ENCODE data around the gene MYL11.
A peak's percentile ranks its signal among the peaks of the same experiment; 100 is the strongest.
"Not testable (repeated sequence)": the region's sequence is repeated elsewhere in the genome, so short reads cannot be mapped to it uniquely, and the experiment has no call there.

MYL11 gene

GRCh38 chr16:30395992-30396585 lies 21.5 kb downstream of the MYL11 start:
- Mint-ChIP-seq H3K9me3 (no peaks in the 10 kb centered on the region), H3K4me3 (peak overlapping the region; percentile 91), H3K27ac (peak overlapping the region; percentile 86), H3K36me3 (peaks cover 2% of the 10 kb centered on the region), H3K4me1 (peaks cover 40% of the 10 kb centered on the region), H3K27me3 (no peaks in the 10 kb centered on the region)

DNA sequence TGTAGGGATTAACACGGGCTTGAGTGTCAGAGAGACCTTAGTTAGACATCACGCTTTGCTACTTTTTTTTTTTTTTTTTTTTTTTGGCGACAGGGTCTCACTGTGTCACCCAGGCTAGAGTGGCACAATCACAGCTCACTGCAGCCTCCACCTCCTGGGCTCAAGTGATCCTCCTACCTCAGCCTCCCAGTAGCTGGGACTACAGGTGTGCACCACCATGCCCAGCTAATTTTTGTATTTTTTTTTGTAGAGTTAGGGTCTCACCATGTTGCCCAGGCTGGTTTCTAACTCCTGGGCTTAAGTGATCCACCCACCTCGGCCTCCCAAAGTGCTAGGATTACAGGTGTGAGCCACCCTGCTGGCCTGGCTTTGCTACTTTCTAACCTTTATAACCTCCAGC lies 22.0 kb downstream of the MYL11 start:
- Mint-ChIP-seq H3K27ac (peak overlapping the region; percentile 86), H3K4me3 (peak overlapping the region; percentile 91), H3K4me1 (peaks cover 45% of the 10 kb centered on the region)
- H3K9me3 Mint-ChIP-seq, H3K27me3 Mint-ChIP-seq, H3K36me3 Mint-ChIP-seq: not testable (repeated sequence)

DNA sequence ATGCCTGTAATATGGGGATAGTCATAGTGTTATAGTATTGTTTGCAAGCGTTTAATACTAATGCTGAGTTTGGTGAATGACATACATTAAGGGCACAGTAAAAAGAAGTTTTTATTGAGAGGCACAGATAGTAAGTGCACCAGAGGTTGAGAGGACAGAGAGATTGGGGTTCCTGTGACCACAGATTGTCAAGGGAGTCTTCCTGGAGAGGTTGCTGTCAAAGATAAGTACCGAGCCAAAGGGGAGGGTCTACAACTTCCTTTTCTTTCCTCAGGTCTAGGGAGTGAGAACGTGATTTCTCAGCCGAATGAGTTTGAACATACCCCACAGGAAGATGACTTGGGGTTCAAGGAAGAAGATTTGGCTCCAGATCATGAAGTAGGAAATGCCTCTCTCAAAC lies 22.5 kb downstream of the MYL11 start:
- H3K4me3 Mint-ChIP-seq, result peak overlapping the region; percentile 66
- H3K27ac Mint-ChIP-seq, result peak overlapping the region; percentile 89
- no peaks in the 10 kb centered on the region for H3K9me3 Mint-ChIP-seq
- H3K27me3 Mint-ChIP-seq, result no peaks in the 10 kb centered on the region
- H3K4me1 Mint-ChIP-seq, result peaks cover 48% of the 10 kb centered on the region
- peaks cover 2% of the 10 kb centered on the region for H3K36me3 Mint-ChIP-seq

- peaks cover 48% of the 10 kb centered on the region for H3K4me1 Mint-ChIP-seq
- no peak overlapping the region for H3K4me3 Mint-ChIP-seq
- H3K9me3 Mint-ChIP-seq, result no peaks in the 10 kb centered on the region
- no peaks in the 10 kb centered on the region for H3K27me3 Mint-ChIP-seq
- no peak overlapping the region for H3K27ac Mint-ChIP-seq
- H3K36me3 Mint-ChIP-seq, result peaks cover 2% of the 10 kb centered on the region
Observed at GRCh38 chr16:30397776-30398660, 23.4 kb downstream of the MYL11 start.

GRCh38 chr16:30398661-30399434 lies 24.2 kb downstream of the MYL11 start:
- H3K4me1 Mint-ChIP-seq, result peaks cover 48% of the 10 kb centered on the region
- H3K4me3 Mint-ChIP-seq, result peak overlapping the region; percentile 89
- H3K36me3 Mint-ChIP-seq, result peaks cover 2% of the 10 kb centered on the region
- H3K27ac Mint-ChIP-seq, result no peak overlapping the region
- no peaks in the 10 kb centered on the region for H3K9me3 Mint-ChIP-seq
- H3K27me3 Mint-ChIP-seq, result no peaks in the 10 kb centered on the region

- Mint-ChIP-seq H3K36me3 (peaks cover 2% of the 10 kb centered on the region), H3K9me3 (no peaks in the 10 kb centered on the region), H3K27ac (peak overlapping the region; percentile 79), H3K27me3 (no peaks in the 10 kb centered on the region), H3K4me1 (peaks cover 43% of the 10 kb centered on the region), H3K4me3 (peak overlapping the region; percentile 89)
Observed at GRCh38 chr16:30399435-30400186, 25.0 kb downstream of the MYL11 start.

DNA sequence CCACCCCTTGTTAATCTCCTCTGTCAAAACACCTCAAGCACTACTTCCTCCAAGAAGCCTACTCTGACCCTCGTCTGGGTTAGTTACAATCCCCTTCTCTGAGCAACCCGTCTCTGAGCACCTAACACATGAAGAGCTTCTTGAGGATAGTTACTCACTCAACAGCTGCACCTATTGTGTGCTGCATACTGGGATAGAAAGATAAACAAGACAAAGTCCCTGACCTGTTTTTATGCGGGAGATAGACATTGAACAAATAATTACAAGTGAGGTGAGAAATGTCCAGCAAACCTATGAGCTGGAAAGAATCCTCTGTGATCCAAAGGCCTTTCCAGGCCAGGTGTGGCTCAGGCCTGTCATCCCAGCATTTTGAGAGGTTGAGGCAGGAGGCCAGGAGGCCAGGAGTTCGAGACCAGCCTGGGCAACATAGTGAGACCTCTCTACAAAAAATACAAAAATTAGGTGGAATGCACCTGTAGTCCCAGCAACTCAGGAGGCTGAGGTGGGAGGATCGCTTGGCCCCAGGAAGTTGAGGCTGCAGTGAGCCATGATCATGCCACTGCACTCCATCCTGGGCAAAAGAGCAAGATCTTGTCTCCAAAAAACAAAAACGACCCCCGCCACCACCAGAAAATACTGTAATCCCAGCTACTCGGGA lies 27.3 kb downstream of the MYL11 start:
- H3K4me3 Mint-ChIP-seq, result peak overlapping the region; percentile 89
- peaks cover 2% of the 10 kb centered on the region for H3K36me3 Mint-ChIP-seq
- H3K27ac Mint-ChIP-seq, result peak overlapping the region; percentile 72
- no peaks in the 10 kb centered on the region for H3K9me3 Mint-ChIP-seq
- H3K27me3 Mint-ChIP-seq, result no peaks in the 10 kb centered on the region
- peaks cover 33% of the 10 kb centered on the region for H3K4me1 Mint-ChIP-seq

GRCh38 chr16:30406795-30407101 lies 32.1 kb downstream of the MYL11 start:
- H3K36me3 Mint-ChIP-seq, result peaks cover 2% of the 10 kb centered on the region
- peaks cover 24% of the 10 kb centered on the region for H3K4me1 Mint-ChIP-seq
- no peaks in the 10 kb centered on the region for H3K9me3 Mint-ChIP-seq
- peak overlapping the region; percentile 95 for H3K4me3 Mint-ChIP-seq
- peak overlapping the region; percentile 100 for H3K27ac Mint-ChIP-seq
- no peaks in the 10 kb centered on the region for H3K27me3 Mint-ChIP-seq

DNA sequence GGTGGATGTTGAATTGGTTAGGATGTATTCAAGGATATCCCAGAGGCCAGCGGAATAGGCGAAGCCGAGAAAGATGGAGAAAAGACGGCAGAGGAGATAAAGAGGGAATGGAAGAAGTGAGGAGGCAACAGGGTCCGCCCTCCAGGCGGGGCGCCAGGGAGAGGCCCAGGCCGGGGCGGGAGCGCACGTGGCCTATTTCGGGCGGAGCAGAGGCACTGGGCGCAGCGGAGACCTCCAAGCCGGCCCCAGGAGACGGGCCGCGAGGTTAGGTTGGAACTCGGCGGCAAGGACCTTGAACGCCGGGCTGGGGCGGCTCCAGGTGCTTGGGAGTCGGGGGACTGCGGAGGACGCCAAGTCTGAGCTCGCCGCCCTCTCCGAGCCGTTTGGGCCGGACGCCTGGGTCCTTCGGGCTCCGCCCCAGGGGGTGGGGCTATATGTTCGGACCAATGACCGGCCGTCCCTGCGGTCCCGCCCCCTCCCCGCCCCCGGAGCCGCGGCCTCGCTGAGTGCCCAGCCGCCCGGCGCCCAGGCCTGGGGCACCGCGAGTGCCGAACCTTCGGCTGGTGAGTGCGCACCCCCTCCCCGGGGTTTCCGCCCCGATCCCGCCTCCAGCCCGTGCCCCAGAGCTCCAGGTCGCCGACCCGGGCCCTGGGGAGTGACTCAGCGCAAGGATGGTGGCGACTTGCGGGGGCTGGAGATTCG lies 32.7 kb downstream of the MYL11 start, which contains the start of gene ZNF771:
ZNF771 (plus strand) TSS at position 505 of the 702 bp plus-strand sequence. CDS start 448 bp downstream, outside the sequence.
- no peaks in the 10 kb centered on the region for H3K9me3 Mint-ChIP-seq
- H3K36me3 Mint-ChIP-seq, result peaks cover 5% of the 10 kb centered on the region
- H3K4me1 Mint-ChIP-seq, result peaks cover 27% of the 10 kb centered on the region
- peak within 1 kb of the TSS; percentile 95 for H3K4me3 Mint-ChIP-seq
- H3K27me3 Mint-ChIP-seq, result no peaks in the 10 kb centered on the region
- peak within 1 kb of the TSS; percentile 100 for H3K27ac Mint-ChIP-seq

GRCh38 chr16:30407804-30408534 lies 33.4 kb downstream of the MYL11 start:
- Mint-ChIP-seq H3K4me1 (peaks cover 27% of the 10 kb centered on the region), H3K36me3 (peaks cover 5% of the 10 kb centered on the region), H3K27ac (peak overlapping the region; percentile 79), H3K9me3 (no peaks in the 10 kb centered on the region), H3K4me3 (peak overlapping the region; percentile 81), H3K27me3 (no peaks in the 10 kb centered on the region)

GRCh38 chr16:30409125-30410060 lies 34.8 kb downstream of the MYL11 start:
- H3K36me3 Mint-ChIP-seq, result peaks cover 5% of the 10 kb centered on the region
- H3K4me3 Mint-ChIP-seq, result peak overlapping the region; percentile 81
- H3K4me1 Mint-ChIP-seq, result peaks cover 32% of the 10 kb centered on the region
- no peak overlapping the region for H3K27ac Mint-ChIP-seq
- H3K9me3 Mint-ChIP-seq, result no peaks in the 10 kb centered on the region
- no peaks in the 10 kb centered on the region for H3K27me3 Mint-ChIP-seq

- H3K27me3 Mint-ChIP-seq, result no peaks in the 10 kb centered on the region
Observed at GRCh38 chr16:30413112-30413806, 38.7 kb downstream of the MYL11 start.

More at GRCh38 chr16:30413112-30413806, 38.7 kb downstream of the MYL11 start:
- Mint-ChIP-seq H3K27ac (peak overlapping the region; percentile 51), H3K4me1 (peaks cover 39% of the 10 kb centered on the region), H3K9me3 (no peaks in the 10 kb centered on the region), H3K36me3 (peaks cover 8% of the 10 kb centered on the region), H3K4me3 (no peak overlapping the region)

Data from activated naive CD4-positive, alpha-beta T cell treated with anti-CD3 and anti-CD28 coated beads, Interleukin-2, amount 50 U/mL, for 24 hours (primary cell).